CD4-positive, alpha-beta T cell treated with Interferon alpha-2 for 1 hour (primary cell): ENCODE data around the gene TUBA1A.
"Not testable (repeated sequence)": the region's sequence is repeated elsewhere in the genome, so short reads cannot be mapped to it uniquely, and the experiment has no call there.

ENCODE experiments used
- DNase-seq, 2 donors: peaks; one replicate each; pipeline ENCODE4 v3.0.0-alpha.2; 2020 to 2022

The TUBA1A gene

DNA sequence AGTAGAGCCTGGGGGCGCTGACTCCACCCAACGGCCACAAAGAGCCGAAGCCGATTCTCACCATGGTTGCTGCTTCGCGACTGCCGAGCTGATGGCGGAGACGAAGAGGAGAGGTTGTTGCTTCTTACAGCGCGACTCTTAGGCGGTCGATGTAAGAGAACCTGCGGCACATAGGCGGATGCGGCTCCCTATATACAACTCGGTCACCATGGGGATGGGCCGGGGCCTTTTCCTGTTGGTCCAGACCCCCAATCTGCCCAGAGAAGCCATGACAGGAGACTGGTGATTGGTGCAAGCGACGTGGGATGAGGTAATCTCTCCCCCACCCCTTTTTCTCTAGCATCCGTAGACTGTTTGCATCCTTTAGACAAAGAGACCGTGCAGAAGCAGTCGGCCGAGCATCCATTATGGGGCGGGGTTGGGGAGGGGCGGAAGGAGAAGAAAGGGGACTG lies at the start of gene TUBA1A:
Gene TUBA1A, minus strand, starts transcription at position 165 of the 452 bp plus-strand sequence. Its CDS starts 101 bp downstream, at position 64.
- DNase-seq, result peak; percentile 98 to 99

DNA sequence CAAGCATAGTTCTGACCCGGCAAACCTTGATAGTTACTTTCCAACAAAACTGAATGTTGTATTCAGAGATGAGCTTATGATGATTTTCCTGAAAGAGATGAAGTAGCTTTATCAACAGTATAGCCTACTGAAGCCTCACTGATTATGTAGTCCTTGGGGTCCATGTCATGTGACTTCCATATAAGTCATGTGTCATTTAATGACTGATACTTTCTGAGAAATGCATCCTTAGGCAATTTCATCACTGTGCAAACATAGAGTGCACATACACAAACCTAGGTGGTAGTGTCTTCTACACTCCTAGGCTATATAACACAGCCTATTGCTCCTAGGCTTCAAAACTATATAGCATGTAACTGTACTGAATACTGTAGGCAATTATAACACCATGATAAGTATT lies 47.5 kb upstream of the TUBA1A start:
- DNase-seq, result no peak

DNA sequence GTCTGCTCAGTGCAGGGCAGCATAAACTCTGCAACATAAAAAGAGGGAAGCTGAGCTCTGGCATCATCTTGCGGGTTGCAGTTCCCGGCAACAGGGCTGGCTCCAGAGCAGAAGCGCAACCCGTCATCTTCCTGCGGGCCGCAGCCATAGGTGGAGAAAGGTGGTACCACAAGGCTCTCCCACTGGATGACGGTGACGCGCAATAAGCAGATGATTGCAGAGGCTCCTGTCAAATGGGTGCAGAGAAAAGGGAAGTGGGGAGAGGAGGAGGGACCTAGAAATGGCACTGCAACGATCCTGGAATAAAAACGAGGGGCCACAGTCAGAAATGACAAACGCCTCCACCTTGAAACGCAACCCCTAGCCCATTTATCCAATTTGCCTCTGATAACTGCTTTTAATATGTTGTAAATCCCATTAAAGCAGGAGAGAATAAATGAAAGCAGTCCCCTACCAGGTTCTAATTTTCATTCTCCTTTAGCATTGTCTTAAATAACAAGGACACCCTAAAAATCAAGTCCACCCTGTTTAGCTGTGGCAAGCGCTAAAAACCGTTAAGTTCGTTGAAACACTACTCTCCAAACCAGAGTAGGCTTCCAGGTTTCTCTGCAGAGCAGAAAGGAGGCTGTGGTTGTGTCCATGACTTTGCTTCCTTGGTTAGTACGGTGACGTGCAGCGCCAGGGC lies 45.1 kb upstream of the TUBA1A start:
- DNase-seq, result peak; percentile 57 to 89

DNA sequence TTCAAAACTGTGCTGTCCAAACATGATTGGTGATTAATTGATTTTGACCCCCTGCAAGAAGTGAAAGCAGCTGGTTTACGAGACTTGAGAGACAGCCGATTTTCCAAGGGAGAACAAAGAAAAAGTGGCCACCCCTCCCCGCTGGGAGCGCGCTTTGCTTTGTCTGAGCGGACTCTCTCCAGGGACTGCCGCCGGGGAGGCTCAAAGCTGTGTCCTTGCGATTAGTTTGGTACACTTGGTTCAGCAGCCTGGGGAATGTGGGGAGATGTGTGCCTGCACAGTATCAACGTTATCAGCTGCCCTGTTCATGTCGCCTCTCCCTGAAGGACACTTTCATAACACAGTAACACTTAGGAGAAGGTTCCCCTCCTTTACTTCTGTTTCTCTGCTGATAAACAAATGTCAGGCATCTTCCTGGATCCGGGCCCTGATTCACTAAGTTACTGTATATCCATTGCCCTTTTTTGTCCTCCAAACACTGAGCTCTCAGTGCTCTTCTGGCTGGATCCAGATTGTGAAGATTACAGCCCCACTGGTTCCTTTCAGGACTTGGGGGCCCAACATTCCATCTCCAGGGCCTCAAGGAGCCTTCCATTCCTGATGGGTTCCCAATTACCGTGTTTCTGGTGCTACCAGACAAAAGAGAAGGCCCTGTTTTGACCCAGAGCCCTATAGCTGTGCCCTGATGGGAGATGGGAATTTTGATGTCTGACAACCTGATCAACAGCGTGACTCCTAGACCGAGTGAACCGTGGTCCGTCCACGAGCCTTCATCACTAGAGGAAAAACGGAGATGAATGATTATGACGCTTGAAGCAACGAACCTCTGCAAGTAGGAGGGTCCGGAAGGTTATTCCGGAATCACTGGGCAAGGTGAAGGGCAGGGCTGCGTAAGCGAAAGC lies 44.3 kb upstream of the TUBA1A start:
- DNase-seq, result peak in 1 of 2 donors; percentile 2

DNA sequence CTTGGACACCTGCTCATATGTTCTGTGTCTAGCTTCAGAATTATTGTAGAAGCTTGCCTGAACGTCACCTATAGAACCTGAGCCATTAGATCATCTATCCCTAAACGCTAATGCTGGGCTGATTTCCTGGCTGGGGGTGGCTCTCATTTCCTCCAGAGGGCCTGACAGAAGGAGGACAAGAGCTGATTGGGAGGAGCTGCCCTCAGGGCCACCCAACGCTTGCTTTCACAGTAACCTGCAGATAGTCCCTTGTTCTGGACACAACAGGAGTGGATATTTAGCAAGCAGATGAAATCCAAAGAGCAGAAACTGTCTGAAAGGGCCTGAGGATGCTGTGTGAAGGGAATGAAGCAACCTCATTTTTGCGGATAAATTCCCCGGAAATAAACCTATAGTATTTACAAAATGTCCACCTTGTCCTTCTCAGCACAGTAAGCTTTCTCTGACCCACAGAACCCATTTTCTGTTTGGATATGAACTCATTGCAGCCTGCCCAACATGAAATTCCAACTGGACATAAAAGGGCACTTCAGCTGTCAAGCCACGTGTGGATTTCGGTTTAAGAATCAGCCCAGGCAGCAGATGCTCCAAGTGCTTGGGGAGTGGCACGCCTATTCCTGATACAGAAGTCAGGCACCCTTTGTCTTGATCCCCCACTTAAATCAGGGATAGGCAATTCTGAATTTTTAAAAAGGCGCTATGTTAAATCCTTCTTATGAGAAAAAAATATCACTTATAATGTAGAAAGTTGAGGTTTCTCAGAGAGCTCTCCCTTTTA lies 43.2 kb upstream of the TUBA1A start:
- DNase-seq, result no peak

DNA sequence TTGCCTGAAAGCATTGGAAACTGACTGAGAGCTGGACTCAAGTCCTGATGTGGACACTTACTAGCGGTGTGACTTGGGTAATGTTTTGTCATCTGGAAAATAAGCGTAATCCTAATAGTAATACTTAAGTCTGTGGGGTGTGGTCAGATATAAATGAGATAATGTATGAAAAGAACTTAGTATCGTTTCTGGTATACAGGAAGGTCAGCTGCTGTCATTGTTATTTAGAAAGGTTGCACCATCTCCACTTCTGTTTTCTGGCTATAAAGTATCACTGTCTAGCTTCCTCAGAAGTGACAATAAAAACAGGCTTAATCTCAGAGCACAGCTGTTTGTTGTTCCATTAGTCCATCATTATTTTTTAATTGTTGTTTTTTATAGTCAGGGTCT lies 41.9 kb upstream of the TUBA1A start:
- DNase-seq, result peak; percentile 32 to 37

DNA sequence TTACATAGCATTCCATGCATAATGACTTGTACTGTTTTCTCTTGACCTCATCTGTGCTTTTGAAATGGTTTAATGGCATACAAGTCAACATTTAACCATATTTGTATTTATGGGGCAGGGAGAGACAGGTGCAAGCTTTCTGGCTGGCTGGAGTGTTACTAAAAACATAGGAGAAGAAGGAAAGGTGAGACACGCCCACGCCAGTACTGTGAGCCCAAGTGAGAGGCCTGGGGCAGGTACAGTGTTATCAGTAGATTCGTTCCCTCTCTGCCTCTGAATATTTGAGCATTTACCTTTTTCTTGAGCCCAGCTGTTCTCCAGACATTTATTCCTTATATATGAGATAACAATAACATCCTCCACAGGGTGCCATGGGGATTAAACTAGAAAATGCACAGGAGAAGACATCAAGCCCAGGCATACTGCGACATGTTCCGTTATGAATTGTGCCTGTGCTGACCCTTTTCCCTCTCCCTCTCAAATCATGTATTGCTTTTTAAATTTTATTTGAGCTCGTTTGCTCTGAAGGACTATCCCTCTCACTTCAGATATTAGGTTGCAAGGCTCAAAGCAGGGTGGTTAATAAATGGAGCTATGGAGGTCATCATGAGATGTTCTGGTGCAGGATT lies 41.4 kb upstream of the TUBA1A start:
- DNase-seq, result no peak

DNA sequence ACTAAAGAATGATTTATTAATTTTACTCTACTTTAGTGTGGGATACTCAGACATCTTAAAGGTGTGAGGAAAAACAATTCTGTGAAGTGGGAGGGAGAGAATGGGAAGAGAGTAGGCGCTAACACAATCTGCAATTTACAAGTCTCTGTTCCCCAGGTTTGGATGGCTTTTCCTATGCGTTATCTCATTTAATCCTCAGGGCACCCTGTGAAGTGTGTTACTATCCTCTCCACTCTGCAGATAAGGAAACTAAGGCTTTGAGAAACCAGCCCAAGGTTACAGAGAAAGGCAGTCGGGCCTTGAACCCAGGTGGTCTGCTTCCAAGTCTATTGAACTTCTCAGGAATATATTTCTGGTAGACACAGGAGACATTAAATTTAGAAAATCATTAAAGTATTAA lies 39.8 kb upstream of the TUBA1A start:
- DNase-seq, result no peak

DNA sequence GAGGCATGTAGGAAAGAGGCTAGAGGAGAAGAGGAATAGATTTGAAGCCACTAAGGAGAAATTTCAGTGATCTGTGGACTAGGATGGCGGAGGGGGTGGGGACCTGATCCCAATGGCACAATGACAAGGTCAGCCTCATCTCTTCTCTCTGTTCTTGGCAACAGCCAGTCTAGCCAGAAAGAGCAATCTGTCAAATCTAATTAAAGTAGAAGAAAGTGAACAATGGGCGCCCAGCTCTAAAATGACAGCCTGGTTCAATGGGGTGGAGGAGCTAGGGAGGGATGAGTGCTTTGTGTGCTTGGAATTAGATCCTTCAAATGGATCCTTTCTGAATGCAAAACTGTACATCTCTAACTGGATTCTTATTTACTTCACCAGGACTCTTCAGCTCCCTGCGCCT lies 38.8 kb upstream of the TUBA1A start:
- no peak for DNase-seq

DNA sequence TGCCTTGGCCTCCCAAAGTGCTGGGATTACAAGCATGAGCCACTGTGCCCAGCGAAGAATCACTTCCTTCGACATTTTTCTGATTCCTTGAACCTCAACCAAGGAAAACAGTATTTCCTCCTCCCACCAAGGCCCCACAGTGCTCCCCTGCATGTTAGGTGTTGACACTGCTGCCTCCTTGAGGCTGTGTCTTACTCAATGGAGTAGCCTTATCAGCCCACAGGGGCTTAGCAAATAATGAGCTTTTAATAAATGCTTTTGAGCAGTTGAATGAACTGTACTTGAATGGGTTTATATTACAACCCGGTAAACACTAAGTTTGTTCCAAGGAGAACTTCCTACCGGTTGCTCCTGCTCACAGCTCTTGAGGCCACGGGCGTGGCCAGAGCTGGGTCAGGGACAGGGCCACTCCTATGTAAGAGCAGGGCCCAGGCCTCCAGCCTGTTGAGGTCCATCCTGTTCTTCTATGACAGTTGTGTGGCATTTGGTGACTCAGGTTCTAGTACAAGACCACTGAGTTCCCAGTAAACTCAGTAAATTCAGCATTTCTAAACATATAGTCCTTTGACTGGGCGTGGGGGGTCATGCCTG lies 36.8 kb upstream of the TUBA1A start:
- peak in 1 of 2 donors; percentile 13 for DNase-seq

DNA sequence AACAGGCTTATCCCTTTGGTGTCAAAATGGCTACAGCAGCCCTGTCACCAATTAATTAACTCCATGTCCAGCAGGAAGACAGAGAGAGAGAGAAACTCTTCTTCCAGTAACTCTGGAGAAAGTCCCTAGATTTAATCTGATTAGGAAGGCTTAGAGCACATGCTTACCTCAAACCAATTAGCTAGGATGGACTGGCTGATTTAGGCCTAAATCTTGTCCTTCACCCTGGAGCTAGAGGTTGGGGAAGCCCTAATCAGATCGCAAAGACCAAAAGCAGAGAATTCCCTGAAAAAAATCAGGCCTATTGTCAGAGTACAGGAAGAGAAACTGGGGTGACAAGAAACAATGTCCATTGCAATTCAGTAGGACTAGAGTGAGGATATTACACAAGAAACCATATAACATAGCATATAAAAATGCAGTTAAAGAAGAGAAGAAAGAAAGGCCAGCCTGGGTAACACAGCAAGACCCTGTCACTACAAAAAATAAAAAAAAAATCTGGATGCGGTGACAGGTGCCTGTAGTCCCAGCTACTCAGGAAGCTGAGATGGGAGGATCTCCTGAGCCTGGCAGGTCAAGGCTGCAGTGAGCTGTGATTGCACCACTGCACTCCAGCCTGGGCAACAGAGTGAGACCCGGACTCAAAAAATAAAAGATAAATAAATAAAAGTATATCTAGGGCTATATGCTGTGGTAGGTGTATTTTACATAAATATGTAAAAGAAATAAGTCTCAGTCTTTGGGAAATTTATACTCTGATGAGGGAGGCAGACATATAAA lies 34.9 kb upstream of the TUBA1A start:
- no peak for DNase-seq

DNA sequence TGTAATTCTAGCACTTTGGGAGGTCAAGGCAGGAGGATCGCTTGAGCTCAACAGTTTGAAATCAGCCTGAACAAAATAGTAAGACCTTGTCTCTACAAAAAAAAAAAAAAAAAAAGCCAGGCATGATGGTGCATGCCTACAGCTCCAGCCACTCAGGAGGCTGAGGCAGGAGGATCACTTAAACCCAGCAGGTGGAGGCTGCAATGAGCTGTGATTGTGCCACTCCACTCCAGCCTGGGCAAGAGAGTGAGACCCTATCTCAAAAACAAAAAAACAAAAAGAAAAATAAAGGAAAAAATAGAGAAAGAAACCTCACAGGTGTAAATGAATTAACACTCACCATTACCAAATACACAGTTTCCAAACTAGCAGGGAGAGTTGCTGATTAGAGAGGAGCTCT lies 34.2 kb upstream of the TUBA1A start:
- DNase-seq, result no peak

DNA sequence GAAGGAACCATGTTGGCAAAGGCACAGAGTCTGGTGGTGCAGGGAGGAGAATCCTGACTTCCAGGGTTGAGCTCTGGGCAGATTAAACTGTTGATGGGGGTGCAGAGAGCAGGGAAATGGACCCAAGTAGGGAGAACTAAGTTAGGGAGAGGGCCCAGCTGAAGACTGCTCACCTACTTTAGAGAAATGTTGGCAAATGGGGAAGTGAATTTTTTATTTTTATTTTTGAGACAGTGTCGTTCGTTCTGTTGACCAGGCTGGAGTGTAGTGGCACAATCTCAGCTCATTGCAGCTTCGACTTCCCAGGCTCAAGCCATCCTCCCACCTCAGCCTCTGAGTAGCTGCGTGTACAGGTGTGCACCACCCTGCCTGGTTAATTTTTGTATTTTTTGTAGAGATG lies 32.1 kb upstream of the TUBA1A start:
- DNase-seq, result no peak

DNA sequence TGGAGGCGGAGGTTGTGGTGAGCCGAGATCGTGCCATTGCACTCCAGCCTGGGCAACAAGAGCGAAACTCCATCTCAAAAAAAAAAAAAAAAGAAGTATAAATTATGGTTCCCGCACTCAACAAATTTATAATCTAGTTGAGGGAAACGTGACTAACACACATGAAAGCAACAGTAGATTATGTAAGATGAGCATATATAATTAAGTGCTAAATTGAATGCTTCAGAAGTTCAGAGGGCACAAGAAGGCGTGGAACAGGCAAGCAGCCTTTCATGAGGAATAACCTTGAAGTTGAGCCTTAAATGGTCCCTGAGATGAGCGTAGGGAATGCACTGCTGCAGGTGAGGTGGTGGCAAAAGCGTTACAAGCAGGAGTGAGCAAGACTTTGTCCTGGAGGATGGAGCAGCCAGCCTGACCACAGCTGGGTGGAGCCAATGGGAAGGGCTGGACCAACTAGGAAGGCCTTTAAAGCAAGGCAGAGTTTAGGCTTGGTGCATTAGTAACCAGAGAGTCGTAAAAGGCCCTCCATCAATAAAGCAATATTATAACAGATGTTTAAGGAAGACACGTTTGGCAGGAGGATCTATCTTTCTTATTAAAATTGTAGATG lies 30.6 kb upstream of the TUBA1A start:
- DNase-seq, result no peak

DNA sequence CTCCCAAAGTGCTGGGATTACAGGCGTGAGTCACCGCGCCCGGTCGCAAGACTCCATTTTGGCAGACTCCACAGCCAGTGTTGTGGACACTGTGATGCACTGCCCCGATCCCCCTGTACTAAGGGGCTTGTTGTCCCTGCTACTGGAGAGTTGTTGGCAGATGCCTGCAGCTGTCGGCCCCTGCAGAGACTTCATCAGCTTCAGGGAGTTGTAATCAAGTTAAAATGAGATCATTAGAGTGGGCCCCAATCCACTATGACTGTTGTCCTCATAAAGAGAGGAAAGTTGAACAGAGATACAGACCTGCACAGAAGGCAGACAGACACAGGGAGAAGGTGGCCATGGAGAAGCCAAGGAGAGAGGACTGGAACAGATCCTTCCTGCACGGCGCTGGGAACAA lies 23.7 kb upstream of the TUBA1A start:
- no peak for DNase-seq

DNA sequence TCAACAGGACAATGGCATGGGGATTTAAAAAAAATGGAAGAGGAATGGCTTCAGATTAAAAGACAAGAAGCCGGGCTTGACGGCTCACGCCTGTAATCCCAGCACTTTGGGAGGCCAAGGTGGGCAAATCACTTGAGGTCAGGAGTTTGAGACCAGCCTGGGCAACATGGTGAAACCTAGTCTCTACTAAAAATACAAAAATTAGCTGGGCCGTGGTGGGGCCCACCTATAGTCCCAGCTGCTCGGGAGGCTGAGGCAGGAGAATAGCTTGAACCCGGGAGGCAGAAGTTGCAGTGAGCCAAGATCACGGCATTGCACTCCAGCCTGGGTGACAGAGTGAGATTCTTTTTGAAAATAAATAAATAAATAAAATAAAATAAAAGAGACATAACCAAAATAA lies 21.8 kb upstream of the TUBA1A start:
- DNase-seq, result not testable (repeated sequence)

DNA sequence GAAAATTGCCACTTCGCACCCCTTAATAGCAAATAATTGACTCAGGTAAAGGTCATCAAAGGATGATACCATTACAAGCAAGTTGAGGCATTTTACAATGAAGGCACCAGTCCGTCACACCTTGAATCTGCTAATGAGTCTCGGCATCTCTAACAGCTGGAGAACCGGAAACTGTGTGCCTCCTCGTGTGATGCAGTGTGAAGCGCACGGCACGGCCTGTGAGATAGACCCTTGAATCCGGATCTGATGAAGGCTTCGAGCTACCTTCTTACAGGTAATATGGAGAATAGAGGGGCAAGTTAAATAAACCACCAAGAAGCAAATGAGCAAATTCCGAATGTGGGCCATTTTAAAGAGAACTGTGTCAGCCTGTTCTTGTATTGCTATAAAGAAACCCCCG lies 19.8 kb upstream of the TUBA1A start:
- no peak for DNase-seq

DNA sequence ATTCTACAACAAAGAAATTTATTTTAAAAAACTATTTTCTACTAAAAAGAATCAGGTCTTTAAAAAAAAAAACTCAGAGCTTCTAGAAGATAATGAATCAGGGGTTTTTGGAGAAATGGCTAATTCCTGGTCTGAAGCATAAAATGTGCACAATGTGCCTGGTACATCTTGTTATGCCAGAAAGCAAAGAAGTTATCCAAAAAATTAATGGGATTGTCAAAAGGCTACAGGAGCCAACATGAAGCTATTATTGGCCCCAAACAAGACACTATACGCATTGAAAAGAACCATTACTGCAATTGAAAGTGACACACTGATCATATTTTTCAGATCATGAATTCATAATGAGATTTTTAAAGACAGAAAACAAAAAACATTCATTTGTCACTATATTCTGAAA lies 19.3 kb upstream of the TUBA1A start:
- no peak for DNase-seq

DNA sequence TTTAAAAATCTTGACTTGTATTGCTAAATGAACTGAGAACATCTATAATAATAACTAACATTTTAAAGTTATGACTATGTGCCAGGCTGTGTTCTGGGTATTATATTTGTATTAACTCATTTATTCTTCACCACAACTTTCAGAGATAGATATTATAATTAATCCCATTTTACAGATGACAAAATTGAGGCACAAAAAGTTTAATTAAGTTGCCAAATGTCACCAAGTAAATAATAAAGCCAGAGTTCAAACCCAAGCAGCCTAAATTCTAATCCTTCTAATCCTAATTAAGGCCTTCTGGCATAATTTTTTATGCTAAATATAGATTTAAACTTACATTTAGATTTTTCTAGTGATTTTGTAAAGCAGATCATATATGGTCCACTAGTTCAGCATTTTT lies 17.5 kb upstream of the TUBA1A start:
- no peak for DNase-seq

DNA sequence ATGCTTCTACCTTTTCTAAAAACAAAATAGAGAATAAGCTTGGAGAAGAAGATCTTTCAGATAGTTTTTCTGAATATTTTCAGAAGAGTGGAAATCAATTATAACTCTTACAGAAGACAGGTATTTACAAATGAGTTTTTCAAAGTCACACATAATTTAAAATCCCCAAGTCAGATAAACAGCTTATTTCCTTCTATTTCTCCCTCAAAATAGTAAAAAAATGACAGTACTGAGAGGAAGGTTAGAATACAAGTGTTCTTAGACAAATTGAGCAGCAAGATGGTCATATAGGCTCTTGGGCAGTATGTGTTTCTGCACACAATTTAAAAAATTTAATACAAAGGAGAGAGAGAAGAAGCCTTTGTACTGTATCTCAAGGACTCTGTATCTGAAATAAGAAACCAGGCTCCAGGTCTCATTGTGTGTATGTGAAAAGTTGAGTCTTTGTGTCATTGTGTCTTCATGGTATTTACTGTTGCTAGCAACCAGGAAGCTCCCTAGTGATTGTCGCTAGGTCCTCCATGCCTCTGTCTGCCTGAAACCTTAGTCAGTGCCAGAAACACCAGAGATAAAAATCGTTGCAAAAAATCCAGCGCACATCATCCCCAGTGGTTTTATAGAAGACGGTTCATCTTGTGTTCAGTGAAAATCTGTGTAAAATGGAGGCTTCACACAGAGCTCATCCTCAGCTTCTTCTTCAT lies 12.9 kb upstream of the TUBA1A start:
- peak in 1 of 2 donors; percentile 33 for DNase-seq
